ENCODE data around the gene FAM200A. TPM values are rescaled to one million over a fixed set of nuclear protein-coding genes. Genes with fewer than 3 reads are reported as not detected.
A peak's percentile ranks its signal among the peaks of the same experiment; 100 is the strongest.

The FAM200A gene
- polyA plus RNA-seq, 2 of the 4 experiments (the other 2 are of a cell fraction), result 5.3 to 9.8 TPM

DNA sequence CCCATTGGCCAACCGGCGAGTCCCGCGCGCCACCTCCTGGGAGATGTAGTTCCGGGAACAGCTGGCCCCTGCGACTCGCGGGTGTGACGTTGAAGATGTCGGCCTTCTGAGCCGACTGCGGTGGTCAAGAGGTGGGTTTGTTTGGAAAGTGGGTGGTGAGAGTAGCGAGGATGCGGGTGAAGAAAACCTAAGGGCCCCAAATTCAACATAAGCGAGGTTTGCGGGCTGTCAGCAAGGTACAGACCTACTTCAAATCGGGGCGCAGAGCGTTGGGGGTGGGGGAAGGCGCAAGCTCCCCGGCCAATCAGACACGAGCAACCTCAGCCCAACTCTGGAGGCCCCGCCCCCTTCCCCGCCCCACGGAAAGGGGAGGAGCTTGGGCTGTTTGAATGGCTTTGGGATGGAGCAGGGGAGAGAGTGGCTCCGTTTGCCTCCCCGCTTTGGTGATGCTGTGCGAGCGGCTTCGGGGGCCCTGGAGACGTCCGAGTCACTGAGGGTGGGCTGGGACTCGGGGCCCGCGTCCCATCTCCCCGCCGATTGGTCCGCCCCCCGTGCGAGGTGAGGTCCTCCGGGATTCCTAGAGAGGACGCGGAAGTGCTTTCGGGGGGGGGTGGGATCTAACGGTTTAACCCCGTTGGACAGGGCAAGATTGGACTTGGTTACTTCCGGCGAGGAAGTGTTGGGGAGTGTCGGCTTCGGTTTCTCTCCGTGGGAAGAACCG lies 47.2 kb downstream of the FAM200A start, which contains the start of gene ZKSCAN5 (continued):
- TF ChIP-seq PHF8 (IDR thresholded peaks at IDR 0.05; ENCODE audit: borderline replicate concordance, low read depth) (peak; percentile 43; the same call in 1 of the 2 replicates), ESRRA (IDR thresholded peaks at IDR 0.05; ENCODE audit: borderline replicate concordance, low read length) (no peak; the same call in 1 of the 2 replicates), HEYL (CRISPR knock-in tag; IDR thresholded peaks at IDR 0.05) (no peak), HOXB13 (CRISPR knock-in tag; IDR thresholded peaks at IDR 0.05; ENCODE audit: low read depth) (no peak), HOXA7 (CRISPR knock-in tag; IDR thresholded peaks at IDR 0.05) (0 out of 2 replicates have a peak, but pooled peaks have one; percentile 51), RNF2 (IDR thresholded peaks at IDR 0.05; ENCODE audit: borderline replicate concordance, low read depth) (no peak), EHF (CRISPR knock-in tag; IDR thresholded peaks at IDR 0.05) (peak; percentile 74; the same call in 1 of the 2 replicates), SMC3 (IDR thresholded peaks at IDR 0.05) (no peak), EP300 (IDR thresholded peaks at IDR 0.05) (no peak), RCOR1 (IDR thresholded peaks at IDR 0.05; ENCODE audit: low read depth, low read length) (no peak), CHD2 (IDR thresholded peaks at IDR 0.05; ENCODE audit: low read length, partially characterized antibody) (peak; percentile 75), RAD21 (conservative IDR thresholded peaks at IDR 0.05 in 1 of 2, IDR thresholded peaks at IDR 0.05 in 1 of 2) (no peak), NR3C1 (IDR thresholded peaks at IDR 0.05) (no peak), CBX8 (IDR thresholded peaks at IDR 0.05) (no peak), GATA3 (IDR thresholded peaks at IDR 0.05; ENCODE audit: borderline replicate concordance) (no peak), ZC3H11A (IDR thresholded peaks at IDR 0.05) (no peak), MYC (IDR thresholded peaks at IDR 0.05; ENCODE audit: borderline replicate concordance, low read length) (no peak), EHMT2 (IDR thresholded peaks at IDR 0.05; ENCODE audit: low read depth) (no peak), CEBPB (IDR thresholded peaks at IDR 0.05) (peak in 1 of 2 experiments; percentile 17; a peak in 1 of 4 replicates), FOXS1 (CRISPR knock-in tag; IDR thresholded peaks at IDR 0.05) (no peak), JUN (IDR thresholded peaks at IDR 0.05) (peak; percentile 67 to 84; a peak in 4 of 5 replicates), SREBF2 (IDR thresholded peaks at IDR 0.05) (no peak), CHD4 (IDR thresholded peaks at IDR 0.05; ENCODE audit: borderline replicate concordance) (no peak), BHLHE40 (IDR thresholded peaks at IDR 0.05; ENCODE audit: low read depth, low read length) (no peak), TP53 (CRISPR knock-in tag; IDR thresholded peaks at IDR 0.05) (no peak), TFCP2L1 (CRISPR knock-in tag; IDR thresholded peaks at IDR 0.05) (no peak)
- TF ChIP-seq, protein P1, sequence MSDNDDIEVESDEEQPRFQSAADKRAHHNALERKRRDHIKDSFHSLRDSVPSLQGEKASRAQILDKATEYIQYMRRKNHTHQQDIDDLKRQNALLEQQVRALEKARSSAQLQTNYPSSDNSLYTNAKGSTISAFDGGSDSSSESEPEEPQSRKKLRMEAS (IDR thresholded peaks at IDR 0.05), result peak; percentile 61; the same call in 1 of the 2 replicates
- TF ChIP-seq, protein P2, sequence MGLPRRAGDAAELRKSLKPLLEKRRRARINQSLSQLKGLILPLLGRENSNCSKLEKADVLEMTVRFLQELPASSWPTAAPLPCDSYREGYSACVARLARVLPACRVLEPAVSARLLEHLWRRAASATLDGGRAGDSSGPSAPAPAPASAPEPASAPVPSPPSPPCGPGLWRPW (IDR thresholded peaks at IDR 0.05), result no peak
- TF ChIP-seq, protein P3, sequence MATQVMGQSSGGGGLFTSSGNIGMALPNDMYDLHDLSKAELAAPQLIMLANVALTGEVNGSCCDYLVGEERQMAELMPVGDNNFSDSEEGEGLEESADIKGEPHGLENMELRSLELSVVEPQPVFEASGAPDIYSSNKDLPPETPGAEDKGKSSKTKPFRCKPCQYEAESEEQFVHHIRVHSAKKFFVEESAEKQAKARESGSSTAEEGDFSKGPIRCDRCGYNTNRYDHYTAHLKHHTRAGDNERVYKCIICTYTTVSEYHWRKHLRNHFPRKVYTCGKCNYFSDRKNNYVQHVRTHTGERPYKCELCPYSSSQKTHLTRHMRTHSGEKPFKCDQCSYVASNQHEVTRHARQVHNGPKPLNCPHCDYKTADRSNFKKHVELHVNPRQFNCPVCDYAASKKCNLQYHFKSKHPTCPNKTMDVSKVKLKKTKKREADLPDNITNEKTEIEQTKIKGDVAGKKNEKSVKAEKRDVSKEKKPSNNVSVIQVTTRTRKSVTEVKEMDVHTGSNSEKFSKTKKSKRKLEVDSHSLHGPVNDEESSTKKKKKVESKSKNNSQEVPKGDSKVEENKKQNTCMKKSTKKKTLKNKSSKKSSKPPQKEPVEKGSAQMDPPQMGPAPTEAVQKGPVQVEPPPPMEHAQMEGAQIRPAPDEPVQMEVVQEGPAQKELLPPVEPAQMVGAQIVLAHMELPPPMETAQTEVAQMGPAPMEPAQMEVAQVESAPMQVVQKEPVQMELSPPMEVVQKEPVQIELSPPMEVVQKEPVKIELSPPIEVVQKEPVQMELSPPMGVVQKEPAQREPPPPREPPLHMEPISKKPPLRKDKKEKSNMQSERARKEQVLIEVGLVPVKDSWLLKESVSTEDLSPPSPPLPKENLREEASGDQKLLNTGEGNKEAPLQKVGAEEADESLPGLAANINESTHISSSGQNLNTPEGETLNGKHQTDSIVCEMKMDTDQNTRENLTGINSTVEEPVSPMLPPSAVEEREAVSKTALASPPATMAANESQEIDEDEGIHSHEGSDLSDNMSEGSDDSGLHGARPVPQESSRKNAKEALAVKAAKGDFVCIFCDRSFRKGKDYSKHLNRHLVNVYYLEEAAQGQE (IDR thresholded peaks at IDR 0.05), result 0 out of 2 replicates have a peak, but pooled peaks have one; percentile 8
- TF ChIP-seq, protein P4, sequence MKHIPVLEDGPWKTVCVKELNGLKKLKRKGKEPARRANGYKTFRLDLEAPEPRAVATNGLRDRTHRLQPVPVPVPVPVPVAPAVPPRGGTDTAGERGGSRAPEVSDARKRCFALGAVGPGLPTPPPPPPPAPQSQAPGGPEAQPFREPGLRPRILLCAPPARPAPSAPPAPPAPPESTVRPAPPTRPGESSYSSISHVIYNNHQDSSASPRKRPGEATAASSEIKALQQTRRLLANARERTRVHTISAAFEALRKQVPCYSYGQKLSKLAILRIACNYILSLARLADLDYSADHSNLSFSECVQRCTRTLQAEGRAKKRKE (CRISPR knock-in tag; IDR thresholded peaks at IDR 0.05; ENCODE audit: low read depth), result no peak
- TF ChIP-seq, protein P5, sequence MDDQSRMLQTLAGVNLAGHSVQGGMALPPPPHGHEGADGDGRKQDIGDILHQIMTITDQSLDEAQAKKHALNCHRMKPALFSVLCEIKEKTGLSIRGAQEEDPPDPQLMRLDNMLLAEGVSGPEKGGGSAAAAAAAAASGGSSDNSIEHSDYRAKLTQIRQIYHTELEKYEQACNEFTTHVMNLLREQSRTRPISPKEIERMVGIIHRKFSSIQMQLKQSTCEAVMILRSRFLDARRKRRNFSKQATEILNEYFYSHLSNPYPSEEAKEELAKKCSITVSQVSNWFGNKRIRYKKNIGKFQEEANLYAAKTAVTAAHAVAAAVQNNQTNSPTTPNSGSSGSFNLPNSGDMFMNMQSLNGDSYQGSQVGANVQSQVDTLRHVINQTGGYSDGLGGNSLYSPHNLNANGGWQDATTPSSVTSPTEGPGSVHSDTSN (IDR thresholded peaks at IDR 0.05), result peak; percentile 25; the same call in 1 of the 2 replicates
- TF ChIP-seq, protein P6, sequence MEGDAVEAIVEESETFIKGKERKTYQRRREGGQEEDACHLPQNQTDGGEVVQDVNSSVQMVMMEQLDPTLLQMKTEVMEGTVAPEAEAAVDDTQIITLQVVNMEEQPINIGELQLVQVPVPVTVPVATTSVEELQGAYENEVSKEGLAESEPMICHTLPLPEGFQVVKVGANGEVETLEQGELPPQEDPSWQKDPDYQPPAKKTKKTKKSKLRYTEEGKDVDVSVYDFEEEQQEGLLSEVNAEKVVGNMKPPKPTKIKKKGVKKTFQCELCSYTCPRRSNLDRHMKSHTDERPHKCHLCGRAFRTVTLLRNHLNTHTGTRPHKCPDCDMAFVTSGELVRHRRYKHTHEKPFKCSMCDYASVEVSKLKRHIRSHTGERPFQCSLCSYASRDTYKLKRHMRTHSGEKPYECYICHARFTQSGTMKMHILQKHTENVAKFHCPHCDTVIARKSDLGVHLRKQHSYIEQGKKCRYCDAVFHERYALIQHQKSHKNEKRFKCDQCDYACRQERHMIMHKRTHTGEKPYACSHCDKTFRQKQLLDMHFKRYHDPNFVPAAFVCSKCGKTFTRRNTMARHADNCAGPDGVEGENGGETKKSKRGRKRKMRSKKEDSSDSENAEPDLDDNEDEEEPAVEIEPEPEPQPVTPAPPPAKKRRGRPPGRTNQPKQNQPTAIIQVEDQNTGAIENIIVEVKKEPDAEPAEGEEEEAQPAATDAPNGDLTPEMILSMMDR (IDR thresholded peaks at IDR 0.05), result no peak
- TF ChIP-seq, protein P7, sequence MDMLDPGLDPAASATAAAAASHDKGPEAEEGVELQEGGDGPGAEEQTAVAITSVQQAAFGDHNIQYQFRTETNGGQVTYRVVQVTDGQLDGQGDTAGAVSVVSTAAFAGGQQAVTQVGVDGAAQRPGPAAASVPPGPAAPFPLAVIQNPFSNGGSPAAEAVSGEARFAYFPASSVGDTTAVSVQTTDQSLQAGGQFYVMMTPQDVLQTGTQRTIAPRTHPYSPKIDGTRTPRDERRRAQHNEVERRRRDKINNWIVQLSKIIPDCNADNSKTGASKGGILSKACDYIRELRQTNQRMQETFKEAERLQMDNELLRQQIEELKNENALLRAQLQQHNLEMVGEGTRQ (IDR thresholded peaks at IDR 0.05), result no peak

All from A549 (cell line).